NCI-H345 treated with DMSO at 0.1 percent for 48 hours (cell line): ENCODE measurements around the gene POLR1C.
A peak's percentile ranks its signal among the peaks of the same experiment; 100 is the strongest.
"Not testable (repeated sequence)": the region's sequence is repeated elsewhere in the genome, so short reads cannot be mapped to it uniquely, and the experiment has no call there.

ENCODE experiments used
- DNase-seq: peaks from one replicate; lab custom pipeline; 2025; ENCODE audit not compliant: unreplicated experiment; lab: John Stamatoyannopoulos, UW

Gene POLR1C

GRCh38 chr6:43492673-43493072 is 24.2 kb upstream of the POLR1C start:
- no peak for DNase-seq

- no peak for DNase-seq
These were observed 23.7 kb upstream of the POLR1C start for GRCh38 chr6:43493230-43493629.

- DNase-seq = no peak
These were observed 23.1 kb upstream of the POLR1C start for GRCh38 chr6:43493833-43494232.

GRCh38 chr6:43494321-43494720 is 22.6 kb upstream of the POLR1C start:
- no peak for DNase-seq

GRCh38 chr6:43494766-43495165 is 22.1 kb upstream of the POLR1C start:
- no peak for DNase-seq

GRCh38 chr6:43495409-43495941 is 21.4 kb upstream of the POLR1C start:
- DNase-seq = no peak

GRCh38 chr6:43496370-43497128 is 20.3 kb upstream of the POLR1C start:
- DNase-seq = no peak

- no peak for DNase-seq
These were observed 19.8 kb upstream of the POLR1C start for GRCh38 chr6:43497129-43497396.

- DNase-seq = no peak
These were observed 19.2 kb upstream of the POLR1C start for GRCh38 chr6:43497689-43498088.

GRCh38 chr6:43498291-43498690 is 18.6 kb upstream of the POLR1C start:
- DNase-seq = not testable (repeated sequence)

- DNase-seq = no peak
These were observed 17.7 kb upstream of the POLR1C start for GRCh38 chr6:43499028-43499815.

GRCh38 chr6:43500921-43501320 is 16.0 kb upstream of the POLR1C start:
- no peak for DNase-seq

GRCh38 chr6:43502666-43503065 is 14.2 kb upstream of the POLR1C start:
- DNase-seq = no peak

- no peak for DNase-seq
These were observed 13.4 kb upstream of the POLR1C start for GRCh38 chr6:43503443-43503842.

- no peak for DNase-seq
These were observed 11.9 kb upstream of the POLR1C start for GRCh38 chr6:43504756-43505593.

- DNase-seq = no peak
These were observed 11.2 kb upstream of the POLR1C start for GRCh38 chr6:43505718-43506117.

GRCh38 chr6:43506171-43506570 is 10.7 kb upstream of the POLR1C start:
- no peak for DNase-seq

- peak; percentile 50 for DNase-seq
These were observed 10.0 kb upstream of the POLR1C start for GRCh38 chr6:43506667-43507471.

GRCh38 chr6:43508481-43509141 is 8.3 kb upstream of the POLR1C start:
- no peak for DNase-seq
